Trophoblast cell (in vitro differentiated cells and primary cell): ENCODE results near the gene TRIP12.

Experiments used
- DNase-seq, 2 donors: peaks; one replicate each; pipeline ENCODE4 v3.0.0-alpha.2; 2016
- H2AFZ ChIP-seq: 2 replicates; pipeline ENCODE4 v1.6.1; 2013; ENCODE audit warnings: low read length, moderate library complexity, mild to moderate bottlenecking; ENCODE audit not compliant: insufficient read depth, poor library complexity
- H2AK5ac ChIP-seq: 2 replicates; pipeline ENCODE4 v1.6.1; 2013; ENCODE audit warnings: mild to moderate bottlenecking, low read length
- H2BK120ac ChIP-seq: 2 replicates; pipeline ENCODE4 v1.6.1; 2013; ENCODE audit warnings: low read length, mild to moderate bottlenecking, moderate library complexity; ENCODE audit not compliant: insufficient read depth, poor library complexity
- H2BK12ac ChIP-seq: 2 replicates; pipeline ENCODE4 v1.6.1; 2013; ENCODE audit warnings: mild to moderate bottlenecking, low read length, moderate library complexity
- H2BK5ac ChIP-seq: 2 replicates; pipeline ENCODE4 v1.6.1; 2013; ENCODE audit warnings: low read length, low read depth, moderate library complexity, mild to moderate bottlenecking; ENCODE audit not compliant: poor library complexity
- H3K14ac ChIP-seq: 2 replicates; pipeline ENCODE4 v1.6.1; 2013; ENCODE audit warnings: mild to moderate bottlenecking, low read length
- H3K18ac ChIP-seq: 2 replicates; pipeline ENCODE4 v1.6.1; 2013; ENCODE audit warnings: mild to moderate bottlenecking, low read length
- H3K23ac ChIP-seq: 2 replicates; pipeline ENCODE4 v1.6.1; 2013; ENCODE audit warnings: low read length
- H3K27ac ChIP-seq: 2 replicates; pipeline ENCODE4 v1.5.1; 2013; ENCODE audit warnings: low read depth, mild to moderate bottlenecking, inconsistent platforms, low read length, moderate library complexity
- H3K27me3 ChIP-seq: 2 replicates; pipeline ENCODE4 v1.6.1; 2013; ENCODE audit warnings: inconsistent platforms, mild to moderate bottlenecking, low read length, moderate library complexity; ENCODE audit not compliant: insufficient read depth
- H3K36me3 ChIP-seq, 2 experiments: 1 replicate in 1 of 2; 2 replicates in 1 of 2; pipeline ENCODE4 v1.6.1; 2013; ENCODE audit warnings: low read length in 2 of 2, mild to moderate bottlenecking in 2 of 2, moderate library complexity in 1 of 2; ENCODE audit not compliant: insufficient read depth in 2 of 2, control insufficient read depth in 1 of 2
- H3K4ac ChIP-seq: 2 replicates; pipeline ENCODE4 v1.6.1; 2013; ENCODE audit warnings: low read depth, mild to moderate bottlenecking, low read length, moderate library complexity
- H3K4me1 ChIP-seq, 2 experiments: 1 replicate in 1 of 2; 2 replicates in 1 of 2; pipeline ENCODE4 v1.6.1; 2013; ENCODE audit warnings: low read length in 2 of 2, mild to moderate bottlenecking in 2 of 2, moderate library complexity in 1 of 2; ENCODE audit not compliant: insufficient read depth in 2 of 2, control insufficient read depth in 1 of 2
- H3K4me2 ChIP-seq: 2 replicates; pipeline ENCODE4 v1.6.1; 2013; ENCODE audit warnings: inconsistent platforms, mild to moderate bottlenecking, low read length, moderate library complexity
- H3K4me3 ChIP-seq: 2 replicates; pipeline ENCODE4 v1.5.1; 2013; ENCODE audit warnings: mild to moderate bottlenecking, low read depth, low read length, inconsistent platforms
- H3K79me1 ChIP-seq: one replicate; pipeline ENCODE4 v1.6.1; 2013; ENCODE audit warnings: low read length
- H3K79me2 ChIP-seq: 2 replicates; pipeline ENCODE4 v1.6.1; 2013; ENCODE audit warnings: low read length, mild to moderate bottlenecking; ENCODE audit not compliant: control insufficient read depth, insufficient read depth, poor library complexity
- H3K9ac ChIP-seq: 2 replicates; pipeline ENCODE4 v1.6.1; 2013; ENCODE audit warnings: mild to moderate bottlenecking, low read length
- H3K9me3 ChIP-seq: 2 replicates; pipeline ENCODE4 v1.6.1; 2013; ENCODE audit warnings: low read depth, mild to moderate bottlenecking, control low read depth, inconsistent platforms, low read length; ENCODE audit not compliant: insufficient read depth
- H4K12ac ChIP-seq: 2 replicates; pipeline ENCODE4 v1.6.1; 2013; ENCODE audit warnings: low read depth, mild to moderate bottlenecking, low read length, moderate library complexity
- H4K8ac ChIP-seq: 2 replicates; pipeline ENCODE4 v1.6.1; 2013; ENCODE audit warnings: low read depth, mild to moderate bottlenecking, low read length, moderate library complexity
- H4K91ac ChIP-seq: one replicate; pipeline ENCODE4 v1.6.1; 2013; ENCODE audit warnings: low read depth, mild to moderate bottlenecking, low read length, moderate library complexity
- WGBS: extraction: QIAGEN DNeasy Blood & Tissue Kit; methylation state at CpG from one replicate; pipeline ENCODE4 v1.1.7; 2013; ENCODE audit warnings: missing lambda C conversion rate; ENCODE audit not compliant: insufficient read length, insufficient coverage; ENCODE audit errors: extremely low coverage; 5-methylcytosine and 5-hydroxymethylcytosine counted together

The TRIP12 gene

DNA sequence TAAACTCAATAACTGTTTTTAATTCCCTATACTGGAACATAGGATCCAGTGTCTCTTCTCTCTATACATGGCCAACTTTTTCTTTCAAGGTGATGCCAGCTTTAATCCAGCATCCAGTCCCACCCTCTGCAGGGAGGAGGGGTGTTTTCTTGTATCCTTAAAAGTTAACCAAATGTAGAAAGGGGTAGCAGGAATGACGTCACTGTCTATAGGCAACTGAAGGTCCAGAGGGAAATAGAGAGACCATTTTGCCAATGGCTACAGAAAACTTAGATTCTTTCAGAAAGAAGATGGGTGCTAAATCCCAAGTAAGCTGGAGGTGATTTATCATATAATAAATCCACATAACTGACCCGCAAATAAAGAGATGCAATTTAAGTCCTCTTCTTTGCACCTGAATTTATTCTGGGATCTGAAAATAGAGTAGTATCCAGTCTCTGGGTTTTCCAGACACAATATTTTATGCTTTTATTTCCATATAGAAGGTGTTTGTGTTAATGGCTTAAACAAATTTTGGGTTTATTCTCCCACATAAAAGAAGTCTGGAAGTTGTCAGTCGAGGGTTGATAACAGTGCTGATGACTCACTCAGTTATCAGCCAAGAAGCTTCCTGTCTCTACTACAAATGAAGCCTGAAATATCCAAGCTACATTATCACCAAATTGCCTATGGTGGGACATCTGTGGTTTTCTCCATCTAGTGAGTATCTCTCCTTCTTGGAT is 201.7 kb downstream of the TRIP12 start:
- Histone ChIP-seq H3K27ac (no peak overlapping the region), H3K4me3 (no peak overlapping the region), H3K18ac (no peak overlapping the region), H4K12ac (no peak overlapping the region), H3K79me2 (no peaks in the 10 kb centered on the region), H3K9ac (no peak overlapping the region), H3K36me3 (no peaks in the 10 kb centered on the region), H3K23ac (no peak overlapping the region), H3K79me1 (no peaks in the 10 kb centered on the region), H3K14ac (no peak overlapping the region), H3K4ac (no peak overlapping the region), H3K4me1 (peaks cover 4% of the 10 kb centered on the region in 2 experiments), H3K9me3 (no peaks in the 10 kb centered on the region), H3K27me3 (peaks cover 4% of the 10 kb centered on the region), H4K91ac (no peak overlapping the region), H4K8ac (no peak overlapping the region), H2BK5ac (no peak overlapping the region), H2AFZ (no peak overlapping the region), H3K4me2 (no peak overlapping the region), H2BK120ac (no peak overlapping the region), H2AK5ac (no peak overlapping the region), H2BK12ac (no peak overlapping the region)
- DNase-seq = no peak
- WGBS = no CpG with 5 or more reads among the region's 3 CpGs

DNA sequence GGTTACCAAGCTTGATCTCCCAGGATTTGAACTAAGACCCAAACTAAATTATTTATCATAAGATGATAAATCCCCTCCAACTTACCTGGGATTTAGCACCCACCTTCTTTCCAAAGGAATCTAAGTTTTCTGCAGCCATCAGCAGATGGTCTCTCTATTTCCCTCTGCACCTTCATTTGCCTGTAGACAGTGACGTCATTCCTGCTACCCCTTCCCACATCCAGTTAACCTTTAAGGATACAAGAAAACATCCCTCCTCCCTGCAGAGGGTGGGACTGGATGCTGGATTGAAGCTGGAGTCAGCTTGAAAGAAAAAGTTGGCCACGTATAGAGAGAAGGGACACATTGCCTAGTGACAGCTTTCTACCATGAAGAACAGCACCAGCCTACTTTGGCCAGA is 203.8 kb downstream of the TRIP12 start:
- H3K36me3 ChIP-seq = no peaks in the 10 kb centered on the region
- peaks cover 8 to 14% of the 10 kb centered on the region in 2 experiments for H3K4me1 ChIP-seq
- no peak overlapping the region for H2AFZ ChIP-seq
- H2AK5ac ChIP-seq = no peak overlapping the region
- no peak overlapping the region for H2BK12ac ChIP-seq
- peaks cover 21% of the 10 kb centered on the region for H3K27me3 ChIP-seq
- H4K8ac ChIP-seq = no peak overlapping the region
- H3K4ac ChIP-seq = no peak overlapping the region
- DNase-seq = no peak
- no peaks in the 10 kb centered on the region for H3K79me2 ChIP-seq
- H2BK120ac ChIP-seq = no peak overlapping the region
- H3K18ac ChIP-seq = no peak overlapping the region
- H3K79me1 ChIP-seq = no peaks in the 10 kb centered on the region
- no peak overlapping the region for H4K91ac ChIP-seq
- H3K27ac ChIP-seq = no peak overlapping the region
- H2BK5ac ChIP-seq = no peak overlapping the region
- H3K9ac ChIP-seq = no peak overlapping the region
- no peak overlapping the region for H3K14ac ChIP-seq
- WGBS = no CpG with 5 or more reads among the region's 2 CpGs
- H3K23ac ChIP-seq = no peak overlapping the region
- peaks cover 3% of the 10 kb centered on the region for H3K9me3 ChIP-seq
- no peak overlapping the region for H4K12ac ChIP-seq
- no peak overlapping the region for H3K4me3 ChIP-seq
- H3K4me2 ChIP-seq = no peak overlapping the region

DNA sequence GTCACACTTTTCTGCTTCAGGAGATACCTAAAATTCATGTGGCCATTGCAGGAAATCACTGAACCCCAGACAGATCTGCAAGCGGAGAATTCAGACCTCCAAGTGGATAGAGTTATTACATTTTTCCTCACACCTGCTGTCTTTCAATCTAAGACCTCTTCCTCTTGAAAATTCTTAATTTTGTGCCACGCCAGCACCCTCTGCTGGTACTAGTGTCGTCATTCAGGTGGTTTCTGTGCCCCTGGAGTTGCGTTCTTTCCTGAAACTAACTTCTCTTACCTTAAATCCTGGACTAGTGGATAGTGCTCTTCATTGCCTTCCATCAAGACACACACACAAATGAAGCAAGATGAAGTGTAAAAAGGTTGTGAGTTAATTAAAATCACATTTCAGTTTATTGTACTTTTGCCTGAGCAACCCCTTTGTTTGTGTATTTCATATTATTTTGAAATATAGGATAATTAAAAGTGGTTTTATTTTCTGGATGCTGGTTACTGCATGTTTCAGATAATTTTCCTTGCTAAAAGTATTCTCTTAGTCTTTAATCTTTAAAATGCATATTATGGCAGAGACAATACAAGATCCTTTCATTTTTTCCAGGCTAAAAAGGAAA is 205.8 kb downstream of the TRIP12 start:
- H2BK120ac ChIP-seq = no peak overlapping the region

DNA sequence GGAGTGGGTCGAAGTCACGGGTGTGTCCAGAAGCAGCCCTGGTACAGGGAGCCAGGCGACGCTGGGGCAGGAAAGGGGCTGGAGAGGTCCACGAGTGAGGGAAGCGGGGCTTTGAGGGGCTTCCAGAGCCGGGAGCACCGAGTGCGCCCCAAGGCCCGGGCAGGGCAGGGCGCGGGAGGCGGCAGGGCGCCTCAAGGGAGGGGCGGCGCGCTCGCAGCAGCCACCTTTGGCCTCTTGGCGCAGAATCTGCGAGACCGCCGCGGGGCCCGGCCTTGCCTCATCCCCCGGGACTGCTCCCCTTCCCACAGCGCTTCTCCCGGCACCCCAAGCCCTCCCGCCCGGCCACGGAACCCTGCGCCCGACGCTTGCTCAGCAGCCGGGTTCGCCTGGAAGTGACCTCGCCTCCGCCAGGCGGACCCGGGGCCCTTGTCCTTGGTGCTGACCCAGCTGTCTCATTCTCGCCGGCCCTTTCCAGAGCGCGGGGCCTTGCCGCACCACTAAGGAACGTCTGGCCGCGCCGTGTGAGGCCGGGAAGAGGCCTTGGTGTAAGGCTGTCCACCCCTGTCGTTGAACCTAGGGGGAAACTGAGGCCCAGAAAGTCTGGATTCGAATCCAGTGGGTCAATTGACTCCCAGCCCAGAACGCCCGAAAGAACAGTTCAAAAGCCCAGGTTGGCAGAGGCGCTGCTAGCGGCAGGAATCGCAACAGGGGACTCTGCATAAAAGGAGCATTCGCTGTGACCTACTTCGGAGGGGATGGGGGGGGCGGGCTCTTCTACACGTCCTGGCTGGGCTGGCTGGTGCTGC is 206.9 kb downstream of the TRIP12 start:
- Histone ChIP-seq H3K36me3 (no peaks in the 10 kb centered on the region), H3K14ac (no peak overlapping the region), H3K4me3 (peak overlapping the region; percentile 38), H3K4me2 (peak overlapping the region; percentile 76), H3K9ac (no peak overlapping the region), H3K27ac (no peak overlapping the region), H2AFZ (no peak overlapping the region), H3K4ac (no peak overlapping the region), H3K79me2 (no peaks in the 10 kb centered on the region), H2AK5ac (no peak overlapping the region), H3K27me3 (peaks cover 24% of the 10 kb centered on the region), H3K9me3 (peaks cover 3% of the 10 kb centered on the region), H4K12ac (no peak overlapping the region), H3K23ac (no peak overlapping the region), H2BK12ac (no peak overlapping the region), H3K79me1 (no peaks in the 10 kb centered on the region), H4K8ac (no peak overlapping the region), H2BK5ac (no peak overlapping the region), H2BK120ac (no peak overlapping the region), H3K4me1 (peaks cover 4 to 10% of the 10 kb centered on the region in 2 experiments), H3K18ac (no peak overlapping the region), H4K91ac (no peak overlapping the region)
- peak; percentile 61 to 70 for DNase-seq
- WGBS = no CpG with 5 or more reads among the region's 60 CpGs

More for the DNA sequence above, 205.8 kb downstream of the TRIP12 start:
- H3K4me3 ChIP-seq = no peak overlapping the region
- no peak overlapping the region for H3K14ac ChIP-seq
- H3K23ac ChIP-seq = no peak overlapping the region
- peaks cover 23% of the 10 kb centered on the region for H3K27me3 ChIP-seq
- H4K12ac ChIP-seq = no peak overlapping the region
- peaks cover 8 to 14% of the 10 kb centered on the region in 2 experiments for H3K4me1 ChIP-seq
- no peak overlapping the region for H4K8ac ChIP-seq
- no peak overlapping the region for H3K4me2 ChIP-seq
- H2AK5ac ChIP-seq = no peak overlapping the region
- H2BK5ac ChIP-seq = no peak overlapping the region
- peak in 1 of 2 donors; percentile 22 for DNase-seq
- H3K18ac ChIP-seq = no peak overlapping the region
- peaks cover 3% of the 10 kb centered on the region for H3K9me3 ChIP-seq
- no peak overlapping the region for H2AFZ ChIP-seq
- WGBS = no CpG with 5 or more reads among the region's 4 CpGs
- H3K36me3 ChIP-seq = no peaks in the 10 kb centered on the region
- H3K27ac ChIP-seq = no peak overlapping the region
- H2BK12ac ChIP-seq = no peak overlapping the region
- no peak overlapping the region for H3K9ac ChIP-seq
- H3K4ac ChIP-seq = no peak overlapping the region
- H3K79me1 ChIP-seq = no peaks in the 10 kb centered on the region
- no peaks in the 10 kb centered on the region for H3K79me2 ChIP-seq
- H4K91ac ChIP-seq = no peak overlapping the region
